HepG2 (cell line): ENCODE measurements around the gene OSBPL3. TPM values are rescaled to one million over a fixed set of nuclear protein-coding genes. Genes with fewer than 3 reads are reported as not detected.

Experiments
- ATAC-seq: fragments of 200-7000 bp; cut with Tn5 transposase; 3 replicates; pipeline ENCODE4 v1.9.1; 2020; ENCODE audit warnings: mild to moderate bottlenecking, moderate library complexity
- BruUV-seq: library from RNA; stranded (reverse); fragments of 400-500 nt; replicated peaks from 2 replicates; lab custom pipeline; 2021; lab: Mats Ljungman, UMichigan
- CTCF ChIA-PET: fragments of 300-600 bp; formaldehyde crosslinking; extraction: SDS; loops from one replicate; lab custom pipeline; 2021; ENCODE audit warnings: low total read pairs, inconsistent platforms, low intra/inter-chr PET ratio; lab: Yijun Ruan, JAX
- POLR2A ChIA-PET: fragments of 350-600 bp; sonication (Branson Sonifier 250); formaldehyde crosslinking; loops from one replicate; lab custom pipeline; 2020; ENCODE audit warnings: antibody characterized with exemption, inconsistent platforms; lab: Yijun Ruan, JAX
- DNase-seq: peaks from one replicate; pipeline ENCODE4 v3.0.0-alpha.2; 2015; ENCODE audit warnings: low spot score
- FAIRE-seq: peaks from 3 replicates; lab custom pipeline; 2011; peaks lifted over from hg19 to GRCh38; lab: Jason Lieb, UNC
- H2AFZ ChIP-seq: one replicate; pipeline ENCODE4 v1.6.1; 2011; ENCODE audit warnings: low read length, inconsistent platforms
- H3K27ac ChIP-seq: fragments of 300-600 bp; 3 replicates; pipeline ENCODE4 v1.8.0; 2011; ENCODE audit warnings: mixed run types, mild to moderate bottlenecking, mixed read lengths, low read length, inconsistent platforms; ENCODE audit not compliant: insufficient read depth; ENCODE audit errors: extremely low read length
- H3K27me3 ChIP-seq, 2 experiments: fragments of 200-600 bp in 1 of 2; 2 replicates in 1 of 2; 3 replicates in 1 of 2; pipeline versions ENCODE4 v1.6.0 to v1.8.0; 2011; ENCODE audit warnings: low read length in 2 of 2, mild to moderate bottlenecking in 2 of 2, moderate library complexity in 2 of 2, inconsistent platforms in 1 of 2; ENCODE audit not compliant: insufficient read depth in 2 of 2, control insufficient read depth in 1 of 2
- H3K36me3 ChIP-seq, 2 experiments: fragments of 200-600 bp in 1 of 2; replicated peaks in 1 of 2; 2 replicates in 1 of 2; 3 replicates in 1 of 2; pipeline versions ENCODE4 v1.5.1 to v1.8.0; 2011; ENCODE audit warnings: low read length in 2 of 2, inconsistent platforms in 1 of 2; ENCODE audit not compliant: insufficient read depth in 2 of 2, control insufficient read depth in 1 of 2
- H3K4me1 ChIP-seq: 2 replicates; pipeline ENCODE4 v1.5.1; 2012; ENCODE audit warnings: low read length, inconsistent platforms; ENCODE audit not compliant: insufficient read depth
- H3K4me2 ChIP-seq: 2 replicates; pipeline ENCODE4 v1.6.0; 2011; ENCODE audit warnings: low read depth, low read length, inconsistent platforms
- H3K4me3 ChIP-seq, 3 experiments: fragments of 200-600 bp in 1 of 3; sonication (generic), shearing (Covaris generic) in 1 of 3; replicated peaks in 1 of 3; 2 replicates each; pipeline ENCODE4 v1.5.1; 2011 to 2016; ENCODE audit warnings: low read length in 3 of 3, inconsistent platforms in 2 of 3, low read depth in 2 of 3, mild to moderate bottlenecking in 2 of 3, control low read depth in 1 of 3, mixed read lengths in 1 of 3; ENCODE audit not compliant: insufficient read depth in 1 of 3
- H3K79me2 ChIP-seq: one replicate; pipeline ENCODE4 v1.6.1; 2011; ENCODE audit warnings: low read length, inconsistent platforms; ENCODE audit not compliant: insufficient read depth
- H3K9ac ChIP-seq: 2 replicates; pipeline ENCODE4 v1.6.0; 2011; ENCODE audit warnings: mild to moderate bottlenecking, low read depth, low read length, inconsistent platforms; ENCODE audit not compliant: insufficient read depth
- H3K9me3 ChIP-seq: 2 replicates; pipeline ENCODE4 v1.5.1; 2012; ENCODE audit warnings: mild to moderate bottlenecking, low read length
- H4K20me1 ChIP-seq: 2 replicates; pipeline ENCODE4 v1.6.0; 2011; ENCODE audit warnings: inconsistent platforms, mild to moderate bottlenecking, low read length, moderate library complexity; ENCODE audit not compliant: insufficient read depth
- ARID3A ChIP-seq: IDR thresholded peaks from 2 replicates; pipeline ENCODE4 v1.6.1; 2012; ENCODE audit warnings: low read depth, low read length, improper control_type of control experiment
- ARID4A ChIP-seq: sonication (generic); formaldehyde crosslinking; IDR thresholded peaks from 2 replicates; pipeline ENCODE4 v1.5.0; 2020; ENCODE audit warnings: mild to moderate bottlenecking, missing genetic modification reagents, borderline replicate concordance
- BRD4 ChIP-seq: sonication (generic); formaldehyde crosslinking; IDR thresholded peaks from 2 replicates; pipeline ENCODE4 v1.4.0; 2020; ENCODE audit warnings: missing genetic modification reagents
- DMTF1 ChIP-seq: sonication (generic); formaldehyde crosslinking; IDR thresholded peaks from 2 replicates; pipeline ENCODE4 v1.4.0; 2020; ENCODE audit warnings: mild to moderate bottlenecking, missing genetic modification reagents
- ELF3 ChIP-seq: IDR thresholded peaks from 2 replicates; pipeline ENCODE4 v1.6.1; 2016; ENCODE audit warnings: missing genetic modification reagents, missing compliant biosample characterization
- FOXP1 ChIP-seq, 2 experiments: fragments of 450-650 bp in 1 of 2; IDR thresholded peaks; 2 replicates each; pipeline ENCODE4 v1.6.1; 2017 to 2018; ENCODE audit warnings: antibody characterized with exemption in 1 of 2
- HES4 ChIP-seq: sonication (generic); formaldehyde crosslinking; IDR thresholded peaks from 2 replicates; pipeline ENCODE4 v1.9.0; 2021; ENCODE audit warnings: mild to moderate bottlenecking, missing genetic modification reagents, borderline replicate concordance
- KDM1A ChIP-seq: IDR thresholded peaks from 2 replicates; pipeline ENCODE4 v1.6.1; 2016; ENCODE audit warnings: missing compliant biosample characterization
- SRSF4 ChIP-seq: fragments of 200-400 bp; formaldehyde crosslinking; IDR thresholded peaks from one replicate; pipeline ENCODE4 v1.6.1; 2018; ENCODE audit warnings: mild to moderate bottlenecking, low read depth, low read length, moderate library complexity; ENCODE audit not compliant: poor library complexity, severe bottlenecking
- TCF7L2 ChIP-seq: IDR thresholded peaks from 2 replicates; pipeline ENCODE4 v1.6.1; 2011; ENCODE audit warnings: mild to moderate bottlenecking, low read depth, low read length, moderate library complexity
- ZFP36L2 ChIP-seq: sonication (generic); formaldehyde crosslinking; IDR thresholded peaks from 2 replicates; pipeline ENCODE4 v1.4.0; 2020; ENCODE audit warnings: missing genetic modification reagents
- ZNF160 ChIP-seq: sonication (generic); formaldehyde crosslinking; IDR thresholded peaks from 2 replicates; pipeline ENCODE4 v1.8.0; 2022; ENCODE audit warnings: mild to moderate bottlenecking, inconsistent platforms, missing genetic modification reagents
- ZNF317 ChIP-seq: sonication (generic); formaldehyde crosslinking; IDR thresholded peaks from 2 replicates; pipeline ENCODE4 v1.5.0; 2020; ENCODE audit warnings: mild to moderate bottlenecking, missing genetic modification reagents
- ZNF562 ChIP-seq: sonication (generic); formaldehyde crosslinking; IDR thresholded peaks from 2 replicates; pipeline ENCODE4 v1.8.0; 2022; ENCODE audit warnings: missing genetic modification reagents, borderline replicate concordance
- WGBS: methylation state at CpG from one replicate; pipeline ENCODE4 v1.1.6; 2017; ENCODE audit warnings: low lambda C conversion rate; 5-methylcytosine and 5-hydroxymethylcytosine counted together
- in situ Hi-C: cut with HindIII; loops from 2 replicates; pipeline ENCODE4 v1.10.0; 2017; ENCODE audit warnings: low pct_unique_long_range_greater_than_20kb; ENCODE audit not compliant: extremely low pct_ligation_motif_present
- intact Hi-C: fragments of 100-400 bp; cut with micrococcal nuclease; formaldehyde crosslinking; loops from one replicate; pipeline ENCODE4 v1.10.0; 2022; ENCODE audit not compliant: unreplicated experiment
- polyA plus RNA-seq, 8 experiments: library from polyadenylated mRNA; depleted of rRNA in 3 of 8; stranded (reverse) in 7 of 8; unstranded in 1 of 8; fragments of >200 nt; fragmentation: Illumina TruSeq in 4 of 8; extraction: Trizol in 4 of 8; gene quantifications; 2 replicates each; pipeline versions ENCODE4 v1.2.1 to v1.2.3, GENCODE V29; 2011 to 2016; ENCODE audit warnings: low read depth in 4 of 8, missing spikeins in 1 of 8, mixed read lengths in 1 of 8; ENCODE audit not compliant: insufficient read depth in 1 of 8
- total RNA-seq, 5 experiments: library from RNA; depleted of rRNA; stranded (reverse); fragments of >200 nt; fragmentation: Illumina TruSeq; extraction: Trizol; gene quantifications; 2 replicates each; pipeline ENCODE4 v1.2.3, GENCODE V29; 2016; ENCODE audit warnings: low read depth in 1 of 5

OSBPL3 gene
- total and polyA plus RNA-seq, 2 of the 13 experiments (the other 11 are each of a cell fraction or from before 2014, with no cell fraction given) = 8.8 to 28.9 TPM

DNA sequence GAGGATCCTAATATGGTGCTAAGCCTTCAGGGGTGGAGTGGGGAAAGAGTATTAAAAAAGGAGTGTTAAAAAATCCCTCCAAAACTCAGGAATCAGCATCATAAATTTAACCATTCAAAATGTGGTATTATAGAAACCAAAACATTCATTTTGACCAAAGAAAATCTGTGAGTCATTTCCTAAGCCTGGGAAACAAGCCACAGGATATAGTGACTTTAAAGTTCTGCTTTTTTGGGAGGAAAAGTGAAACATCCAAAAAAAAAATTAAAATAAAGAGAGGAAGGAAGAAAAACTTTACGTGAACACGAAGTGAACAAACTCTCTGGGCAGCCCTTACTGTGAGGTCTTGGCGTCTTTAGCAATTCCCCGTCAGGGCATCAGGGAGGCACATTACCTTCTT, 148.7 kb downstream of the OSBPL3 start:
- H4K20me1 ChIP-seq = no peaks in the 10 kb centered on the region
- H3K9me3 ChIP-seq = no peaks in the 10 kb centered on the region
- no peaks in the 10 kb centered on the region for H3K27me3 ChIP-seq
- H3K27ac ChIP-seq = no peak overlapping the region
- in situ Hi-C loops (no loop called here), intact Hi-C loops (no loop called here)
- CTCF ChIA-PET = no interaction called here
- no peaks in the 10 kb centered on the region for H3K79me2 ChIP-seq
- no peak overlapping the region for H2AFZ ChIP-seq
- BruUV-seq = no TSS peak
- 96% methylated on average over 4 of the region's 4 CpGs for WGBS
- peaks cover 0 to 13% of the 10 kb centered on the region in 2 experiments; a peak in 2 of 5 replicates for H3K36me3 ChIP-seq
- peaks cover 24% of the 10 kb centered on the region for H3K4me1 ChIP-seq
- ATAC-seq (no peak), DNase-seq (no peak), FAIRE-seq (no peak)
- TF ChIP-seq FOXP1 (IDR thresholded peaks at IDR 0.05) (no peak), FOXP1 (CRISPR knock-in tag; IDR thresholded peaks at IDR 0.05) (no peak), BRD4 (CRISPR knock-in tag) (no peak), ZNF317 (CRISPR knock-in tag) (no peak), DMTF1 (CRISPR knock-in tag) (no peak), ARID4A (CRISPR knock-in tag) (no peak), KDM1A (CRISPR knock-in tag) (no peak), ZNF562 (CRISPR knock-in tag) (no peak), ARID3A (no peak), SRSF4 (no peak), ELF3 (CRISPR knock-in tag) (no peak), ZFP36L2 (CRISPR knock-in tag) (no peak), TCF7L2 (no peak), HES4 (no peak), ZNF160 (CRISPR knock-in tag) (no peak)
- POLR2A ChIA-PET = no interaction called here
- no peak overlapping the region for H3K4me2 ChIP-seq
- H3K9ac ChIP-seq = no peak overlapping the region
- no peak overlapping the region for H3K4me3 ChIP-seq
